WTC11 (cell line): ENCODE measurements around the gene PLIN1. TPM values are rescaled to one million over a fixed set of nuclear protein-coding genes. Genes with fewer than 3 reads are reported as not detected.

ENCODE experiments used
- ATAC-seq: fragments of 200-7000 bp; cut with Tn5 transposase; 2 replicates; pipeline ENCODE4 v1.10.0; 2021; ENCODE audit warnings: mild to moderate bottlenecking, moderate library complexity
- CTCF ChIA-PET: fragments of 300-600 bp; sonication (Branson Sonifier 250); formaldehyde crosslinking; loops from one replicate; lab custom pipeline; 2021; ENCODE audit warnings: antibody characterized with exemption; lab: Charles Lee
- POLR2A ChIA-PET: fragments of 350-600 bp; sonication (Branson Sonifier 250); formaldehyde crosslinking; loops from one replicate; lab custom pipeline; 2021; ENCODE audit warnings: antibody characterized with exemption; lab: Charles Lee
- DNase-seq: peaks from one replicate; pipeline ENCODE4 v3.0.0; 2021; ENCODE audit warnings: low spot score
- H3K27ac Mint-ChIP-seq: 2 replicates; pipeline ENCODE4 v1.8.0; 2021; ENCODE audit warnings: mixed read lengths
- H3K27me3 Mint-ChIP-seq: 2 replicates; pipeline ENCODE4 v1.8.0; 2021; ENCODE audit warnings: low read depth, mild to moderate bottlenecking, moderate library complexity, mixed read lengths
- H3K36me3 Mint-ChIP-seq: 2 replicates; pipeline ENCODE4 v1.8.0; 2021; ENCODE audit warnings: mixed read lengths
- H3K4me1 Mint-ChIP-seq: 2 replicates; pipeline ENCODE4 v1.8.0; 2022; ENCODE audit warnings: mixed read lengths
- H3K4me3 Mint-ChIP-seq: 2 replicates; pipeline ENCODE4 v1.8.0; 2021; ENCODE audit warnings: mild to moderate bottlenecking, moderate library complexity, mixed read lengths
- H3K9me3 Mint-ChIP-seq: 2 replicates; pipeline ENCODE4 v1.8.0; 2021; ENCODE audit warnings: mixed read lengths
- FOXK1 ChIP-seq: sonication (generic); formaldehyde crosslinking; IDR thresholded peaks from 2 replicates; pipeline ENCODE4 v1.8.0; 2022; ENCODE audit warnings: mild to moderate bottlenecking, moderate library complexity, missing genetic modification reagents
- IRF2 ChIP-seq: sonication (generic); formaldehyde crosslinking; IDR thresholded peaks from 2 replicates; pipeline ENCODE4 v1.8.0; 2022; ENCODE audit warnings: low read depth, missing genetic modification reagents, borderline replicate concordance
- MYBL2 ChIP-seq: sonication (generic); formaldehyde crosslinking; IDR thresholded peaks from 2 replicates; pipeline ENCODE4 v1.8.1; 2023; ENCODE audit warnings: mild to moderate bottlenecking, moderate library complexity, missing genetic modification reagents
- NFATC4 ChIP-seq: fragments of 250-450 bp; sonication (Bioruptor Pico); IDR thresholded peaks from 2 replicates; pipeline ENCODE4 v1.9.0; 2021; ENCODE audit warnings: mild to moderate bottlenecking
- NFYB ChIP-seq: sonication (generic); formaldehyde crosslinking; conservative IDR thresholded peaks from 2 replicates; pipeline ENCODE4 v1.8.0; 2022; ENCODE audit warnings: low read depth, missing genetic modification reagents
- NR2C2 ChIP-seq: sonication (generic); formaldehyde crosslinking; IDR thresholded peaks from 2 replicates; pipeline ENCODE4 v1.8.0; 2022; ENCODE audit warnings: mild to moderate bottlenecking, missing genetic modification reagents
- PRRX2 ChIP-seq: fragments of 250-450 bp; sonication (Bioruptor Pico); IDR thresholded peaks from 2 replicates; pipeline ENCODE4 v1.8.0; 2021; ENCODE audit warnings: mild to moderate bottlenecking
- TCF7 ChIP-seq: sonication (generic); formaldehyde crosslinking; IDR thresholded peaks from 2 replicates; pipeline ENCODE4 v1.8.0; 2022; ENCODE audit warnings: mild to moderate bottlenecking, low read depth, missing genetic modification reagents, moderate library complexity
- TP53 ChIP-seq: sonication (generic); formaldehyde crosslinking; IDR thresholded peaks from 2 replicates; pipeline ENCODE4 v1.8.1; 2023; ENCODE audit warnings: mild to moderate bottlenecking, missing genetic modification reagents
- ZNF121 ChIP-seq: sonication (generic); formaldehyde crosslinking; IDR thresholded peaks from 2 replicates; pipeline ENCODE4 v1.8.0; 2023; ENCODE audit warnings: missing genetic modification reagents
- ZNF219 ChIP-seq: sonication (generic); formaldehyde crosslinking; IDR thresholded peaks from 2 replicates; pipeline ENCODE4 v1.8.0; 2023; ENCODE audit warnings: missing genetic modification reagents, mild to moderate bottlenecking, borderline replicate concordance
- ZNF416 ChIP-seq: fragments of 250-450 bp; sonication (Bioruptor Pico); IDR thresholded peaks from 2 replicates; pipeline ENCODE4 v1.9.0; 2021; ENCODE audit warnings: mild to moderate bottlenecking, inconsistent platforms
- total RNA-seq: library from RNA; stranded (reverse); gene quantifications from 3 replicates; pipeline ENCODE4 v1.2.3, GENCODE V29; 2021
- TF ChIP-seq, protein P1 (sequence below): fragments of 250-450 bp; sonication (Bioruptor Pico); IDR thresholded peaks from 2 replicates; pipeline ENCODE4 v1.9.0; 2021; ENCODE audit warnings: mild to moderate bottlenecking, borderline replicate concordance
- TF ChIP-seq, protein P2 (sequence below): fragments of 250-450 bp; sonication (Bioruptor Pico); IDR thresholded peaks from 2 replicates; pipeline ENCODE4 v2.1.2; 2022; ENCODE audit warnings: mild to moderate bottlenecking, moderate library complexity
- TF ChIP-seq, protein P3 (sequence below): sonication (generic); formaldehyde crosslinking; IDR thresholded peaks from 2 replicates; pipeline ENCODE4 v1.8.0; 2023; ENCODE audit warnings: missing genetic modification reagents, mild to moderate bottlenecking, borderline replicate concordance
- TF ChIP-seq, protein P4 (sequence below): sonication (generic); formaldehyde crosslinking; conservative IDR thresholded peaks from 2 replicates; pipeline ENCODE4 v1.8.1; 2023; ENCODE audit warnings: mild to moderate bottlenecking, low read depth, missing genetic modification reagents, moderate library complexity
- TF ChIP-seq, protein P5 (sequence below): sonication (generic); formaldehyde crosslinking; IDR thresholded peaks from 2 replicates; pipeline ENCODE4 v1.8.1; 2022; ENCODE audit warnings: low read depth, mild to moderate bottlenecking, moderate library complexity, missing genetic modification reagents, borderline replicate concordance
- TF ChIP-seq, protein P6 (sequence below): fragments of 250-450 bp; sonication (Bioruptor Pico); IDR thresholded peaks from 2 replicates; pipeline ENCODE4 v1.9.0; 2021; ENCODE audit warnings: moderate library complexity, mild to moderate bottlenecking, inconsistent platforms, borderline replicate concordance
- TF ChIP-seq, protein P7 (sequence below): fragments of 250-450 bp; sonication (Bioruptor Pico); IDR thresholded peaks from 2 replicates; pipeline ENCODE4 v1.9.0; 2021; ENCODE audit warnings: mild to moderate bottlenecking
- TF ChIP-seq, protein P8 (sequence below): sonication (generic); formaldehyde crosslinking; IDR thresholded peaks from 2 replicates; pipeline ENCODE4 v1.8.0; 2022; ENCODE audit warnings: mild to moderate bottlenecking, missing genetic modification reagents

The PLIN1 gene
- total RNA-seq, 1 experiment from 2014 or later = 0.70 TPM

DNA sequence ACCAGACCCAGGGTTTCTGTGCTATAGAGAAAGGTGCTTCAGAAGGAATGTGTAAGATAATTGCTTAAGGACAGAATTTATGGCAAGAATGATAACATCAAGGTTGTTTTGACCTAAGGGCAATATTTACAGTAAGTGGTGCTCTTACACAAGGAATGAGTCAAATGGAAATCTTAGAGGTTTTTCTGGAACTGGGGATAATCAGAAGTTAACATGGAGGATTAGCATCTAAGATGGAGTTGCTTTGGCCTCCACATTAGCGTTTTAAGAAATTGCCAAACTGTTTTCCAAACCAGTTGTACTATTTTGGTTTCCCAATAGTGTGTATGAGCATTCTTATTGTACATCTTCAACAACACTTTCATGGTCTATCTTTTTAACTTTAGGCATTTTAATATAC is 14.5 kb upstream of the PLIN1 start (continued):
- TF ChIP-seq, protein P1, sequence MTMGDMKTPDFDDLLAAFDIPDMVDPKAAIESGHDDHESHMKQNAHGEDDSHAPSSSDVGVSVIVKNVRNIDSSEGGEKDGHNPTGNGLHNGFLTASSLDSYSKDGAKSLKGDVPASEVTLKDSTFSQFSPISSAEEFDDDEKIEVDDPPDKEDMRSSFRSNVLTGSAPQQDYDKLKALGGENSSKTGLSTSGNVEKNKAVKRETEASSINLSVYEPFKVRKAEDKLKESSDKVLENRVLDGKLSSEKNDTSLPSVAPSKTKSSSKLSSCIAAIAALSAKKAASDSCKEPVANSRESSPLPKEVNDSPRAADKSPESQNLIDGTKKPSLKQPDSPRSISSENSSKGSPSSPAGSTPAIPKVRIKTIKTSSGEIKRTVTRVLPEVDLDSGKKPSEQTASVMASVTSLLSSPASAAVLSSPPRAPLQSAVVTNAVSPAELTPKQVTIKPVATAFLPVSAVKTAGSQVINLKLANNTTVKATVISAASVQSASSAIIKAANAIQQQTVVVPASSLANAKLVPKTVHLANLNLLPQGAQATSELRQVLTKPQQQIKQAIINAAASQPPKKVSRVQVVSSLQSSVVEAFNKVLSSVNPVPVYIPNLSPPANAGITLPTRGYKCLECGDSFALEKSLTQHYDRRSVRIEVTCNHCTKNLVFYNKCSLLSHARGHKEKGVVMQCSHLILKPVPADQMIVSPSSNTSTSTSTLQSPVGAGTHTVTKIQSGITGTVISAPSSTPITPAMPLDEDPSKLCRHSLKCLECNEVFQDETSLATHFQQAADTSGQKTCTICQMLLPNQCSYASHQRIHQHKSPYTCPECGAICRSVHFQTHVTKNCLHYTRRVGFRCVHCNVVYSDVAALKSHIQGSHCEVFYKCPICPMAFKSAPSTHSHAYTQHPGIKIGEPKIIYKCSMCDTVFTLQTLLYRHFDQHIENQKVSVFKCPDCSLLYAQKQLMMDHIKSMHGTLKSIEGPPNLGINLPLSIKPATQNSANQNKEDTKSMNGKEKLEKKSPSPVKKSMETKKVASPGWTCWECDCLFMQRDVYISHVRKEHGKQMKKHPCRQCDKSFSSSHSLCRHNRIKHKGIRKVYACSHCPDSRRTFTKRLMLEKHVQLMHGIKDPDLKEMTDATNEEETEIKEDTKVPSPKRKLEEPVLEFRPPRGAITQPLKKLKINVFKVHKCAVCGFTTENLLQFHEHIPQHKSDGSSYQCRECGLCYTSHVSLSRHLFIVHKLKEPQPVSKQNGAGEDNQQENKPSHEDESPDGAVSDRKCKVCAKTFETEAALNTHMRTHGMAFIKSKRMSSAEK = no peak
- no peak for TF ChIP-seq TCF7
- TF ChIP-seq, protein P2, sequence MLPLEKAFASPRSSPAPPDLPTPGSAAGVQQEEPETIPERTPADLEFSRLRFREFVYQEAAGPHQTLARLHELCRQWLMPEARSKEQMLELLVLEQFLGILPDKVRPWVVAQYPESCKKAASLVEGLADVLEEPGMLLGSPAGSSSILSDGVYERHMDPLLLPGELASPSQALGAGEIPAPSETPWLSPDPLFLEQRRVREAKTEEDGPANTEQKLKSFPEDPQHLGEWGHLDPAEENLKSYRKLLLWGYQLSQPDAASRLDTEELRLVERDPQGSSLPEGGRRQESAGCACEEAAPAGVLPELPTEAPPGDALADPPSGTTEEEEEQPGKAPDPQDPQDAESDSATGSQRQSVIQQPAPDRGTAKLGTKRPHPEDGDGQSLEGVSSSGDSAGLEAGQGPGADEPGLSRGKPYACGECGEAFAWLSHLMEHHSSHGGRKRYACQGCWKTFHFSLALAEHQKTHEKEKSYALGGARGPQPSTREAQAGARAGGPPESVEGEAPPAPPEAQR = no peak
- TF ChIP-seq, protein P3, sequence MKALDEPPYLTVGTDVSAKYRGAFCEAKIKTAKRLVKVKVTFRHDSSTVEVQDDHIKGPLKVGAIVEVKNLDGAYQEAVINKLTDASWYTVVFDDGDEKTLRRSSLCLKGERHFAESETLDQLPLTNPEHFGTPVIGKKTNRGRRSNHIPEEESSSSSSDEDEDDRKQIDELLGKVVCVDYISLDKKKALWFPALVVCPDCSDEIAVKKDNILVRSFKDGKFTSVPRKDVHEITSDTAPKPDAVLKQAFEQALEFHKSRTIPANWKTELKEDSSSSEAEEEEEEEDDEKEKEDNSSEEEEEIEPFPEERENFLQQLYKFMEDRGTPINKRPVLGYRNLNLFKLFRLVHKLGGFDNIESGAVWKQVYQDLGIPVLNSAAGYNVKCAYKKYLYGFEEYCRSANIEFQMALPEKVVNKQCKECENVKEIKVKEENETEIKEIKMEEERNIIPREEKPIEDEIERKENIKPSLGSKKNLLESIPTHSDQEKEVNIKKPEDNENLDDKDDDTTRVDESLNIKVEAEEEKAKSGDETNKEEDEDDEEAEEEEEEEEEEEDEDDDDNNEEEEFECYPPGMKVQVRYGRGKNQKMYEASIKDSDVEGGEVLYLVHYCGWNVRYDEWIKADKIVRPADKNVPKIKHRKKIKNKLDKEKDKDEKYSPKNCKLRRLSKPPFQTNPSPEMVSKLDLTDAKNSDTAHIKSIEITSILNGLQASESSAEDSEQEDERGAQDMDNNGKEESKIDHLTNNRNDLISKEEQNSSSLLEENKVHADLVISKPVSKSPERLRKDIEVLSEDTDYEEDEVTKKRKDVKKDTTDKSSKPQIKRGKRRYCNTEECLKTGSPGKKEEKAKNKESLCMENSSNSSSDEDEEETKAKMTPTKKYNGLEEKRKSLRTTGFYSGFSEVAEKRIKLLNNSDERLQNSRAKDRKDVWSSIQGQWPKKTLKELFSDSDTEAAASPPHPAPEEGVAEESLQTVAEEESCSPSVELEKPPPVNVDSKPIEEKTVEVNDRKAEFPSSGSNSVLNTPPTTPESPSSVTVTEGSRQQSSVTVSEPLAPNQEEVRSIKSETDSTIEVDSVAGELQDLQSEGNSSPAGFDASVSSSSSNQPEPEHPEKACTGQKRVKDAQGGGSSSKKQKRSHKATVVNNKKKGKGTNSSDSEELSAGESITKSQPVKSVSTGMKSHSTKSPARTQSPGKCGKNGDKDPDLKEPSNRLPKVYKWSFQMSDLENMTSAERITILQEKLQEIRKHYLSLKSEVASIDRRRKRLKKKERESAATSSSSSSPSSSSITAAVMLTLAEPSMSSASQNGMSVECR = no peak
- TF ChIP-seq MYBL2 (CRISPR knock-in tag) = no peak
- no peak for TF ChIP-seq PRRX2 (CRISPR knock-in tag)
- TF ChIP-seq, protein P4, sequence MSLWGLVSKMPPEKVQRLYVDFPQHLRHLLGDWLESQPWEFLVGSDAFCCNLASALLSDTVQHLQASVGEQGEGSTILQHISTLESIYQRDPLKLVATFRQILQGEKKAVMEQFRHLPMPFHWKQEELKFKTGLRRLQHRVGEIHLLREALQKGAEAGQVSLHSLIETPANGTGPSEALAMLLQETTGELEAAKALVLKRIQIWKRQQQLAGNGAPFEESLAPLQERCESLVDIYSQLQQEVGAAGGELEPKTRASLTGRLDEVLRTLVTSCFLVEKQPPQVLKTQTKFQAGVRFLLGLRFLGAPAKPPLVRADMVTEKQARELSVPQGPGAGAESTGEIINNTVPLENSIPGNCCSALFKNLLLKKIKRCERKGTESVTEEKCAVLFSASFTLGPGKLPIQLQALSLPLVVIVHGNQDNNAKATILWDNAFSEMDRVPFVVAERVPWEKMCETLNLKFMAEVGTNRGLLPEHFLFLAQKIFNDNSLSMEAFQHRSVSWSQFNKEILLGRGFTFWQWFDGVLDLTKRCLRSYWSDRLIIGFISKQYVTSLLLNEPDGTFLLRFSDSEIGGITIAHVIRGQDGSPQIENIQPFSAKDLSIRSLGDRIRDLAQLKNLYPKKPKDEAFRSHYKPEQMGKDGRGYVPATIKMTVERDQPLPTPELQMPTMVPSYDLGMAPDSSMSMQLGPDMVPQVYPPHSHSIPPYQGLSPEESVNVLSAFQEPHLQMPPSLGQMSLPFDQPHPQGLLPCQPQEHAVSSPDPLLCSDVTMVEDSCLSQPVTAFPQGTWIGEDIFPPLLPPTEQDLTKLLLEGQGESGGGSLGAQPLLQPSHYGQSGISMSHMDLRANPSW (CRISPR knock-in tag) = no peak

DNA sequence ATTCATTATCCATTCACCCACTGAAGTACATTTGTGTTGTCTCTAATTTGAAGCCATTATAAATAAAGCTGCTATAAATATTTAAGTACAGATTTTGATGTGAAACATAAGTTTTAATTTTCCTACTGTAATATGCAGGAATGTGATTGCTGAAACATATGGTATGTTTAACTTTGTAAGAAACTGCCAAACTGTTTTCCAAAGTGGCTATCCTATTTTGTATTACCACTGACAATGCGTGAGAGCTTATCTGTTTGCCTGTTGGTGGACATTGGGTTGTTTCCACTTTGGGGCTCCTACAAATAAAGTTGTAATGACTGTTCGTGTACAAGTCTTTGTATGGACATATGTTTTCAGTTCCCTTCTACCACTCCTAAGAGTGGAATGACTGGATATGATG is 13.9 kb upstream of the PLIN1 start:
- H3K27ac Mint-ChIP-seq = no peak overlapping the region
- TF ChIP-seq IRF2 (CRISPR knock-in tag) (no peak), NFATC4 (CRISPR knock-in tag) (no peak), ZNF416 (no peak), ZNF219 (CRISPR knock-in tag) (no peak), TP53 (CRISPR knock-in tag) (no peak), NFYB (no peak), FOXK1 (CRISPR knock-in tag) (no peak), ZNF121 (CRISPR knock-in tag) (no peak), NR2C2 (CRISPR knock-in tag) (no peak)
- TF ChIP-seq, protein P5, sequence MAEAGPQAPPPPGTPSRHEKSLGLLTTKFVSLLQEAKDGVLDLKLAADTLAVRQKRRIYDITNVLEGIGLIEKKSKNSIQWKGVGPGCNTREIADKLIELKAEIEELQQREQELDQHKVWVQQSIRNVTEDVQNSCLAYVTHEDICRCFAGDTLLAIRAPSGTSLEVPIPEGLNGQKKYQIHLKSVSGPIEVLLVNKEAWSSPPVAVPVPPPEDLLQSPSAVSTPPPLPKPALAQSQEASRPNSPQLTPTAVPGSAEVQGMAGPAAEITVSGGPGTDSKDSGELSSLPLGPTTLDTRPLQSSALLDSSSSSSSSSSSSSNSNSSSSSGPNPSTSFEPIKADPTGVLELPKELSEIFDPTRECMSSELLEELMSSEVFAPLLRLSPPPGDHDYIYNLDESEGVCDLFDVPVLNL (CRISPR knock-in tag) = no peak
- TF ChIP-seq, protein P6, sequence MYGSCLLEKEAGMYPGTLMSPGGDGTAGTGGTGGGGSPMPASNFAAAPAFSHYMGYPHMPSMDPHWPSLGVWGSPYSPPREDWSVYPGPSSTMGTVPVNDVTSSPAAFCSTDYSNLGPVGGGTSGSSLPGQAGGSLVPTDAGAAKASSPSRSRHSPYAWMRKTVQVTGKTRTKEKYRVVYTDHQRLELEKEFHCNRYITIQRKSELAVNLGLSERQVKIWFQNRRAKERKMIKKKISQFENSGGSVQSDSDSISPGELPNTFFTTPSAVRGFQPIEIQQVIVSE (CRISPR knock-in tag) = no peak
- TF ChIP-seq, protein P7, sequence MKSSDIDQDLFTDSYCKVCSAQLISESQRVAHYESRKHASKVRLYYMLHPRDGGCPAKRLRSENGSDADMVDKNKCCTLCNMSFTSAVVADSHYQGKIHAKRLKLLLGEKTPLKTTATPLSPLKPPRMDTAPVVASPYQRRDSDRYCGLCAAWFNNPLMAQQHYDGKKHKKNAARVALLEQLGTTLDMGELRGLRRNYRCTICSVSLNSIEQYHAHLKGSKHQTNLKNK (CRISPR knock-in tag) = no peak
- TF ChIP-seq, protein P8, sequence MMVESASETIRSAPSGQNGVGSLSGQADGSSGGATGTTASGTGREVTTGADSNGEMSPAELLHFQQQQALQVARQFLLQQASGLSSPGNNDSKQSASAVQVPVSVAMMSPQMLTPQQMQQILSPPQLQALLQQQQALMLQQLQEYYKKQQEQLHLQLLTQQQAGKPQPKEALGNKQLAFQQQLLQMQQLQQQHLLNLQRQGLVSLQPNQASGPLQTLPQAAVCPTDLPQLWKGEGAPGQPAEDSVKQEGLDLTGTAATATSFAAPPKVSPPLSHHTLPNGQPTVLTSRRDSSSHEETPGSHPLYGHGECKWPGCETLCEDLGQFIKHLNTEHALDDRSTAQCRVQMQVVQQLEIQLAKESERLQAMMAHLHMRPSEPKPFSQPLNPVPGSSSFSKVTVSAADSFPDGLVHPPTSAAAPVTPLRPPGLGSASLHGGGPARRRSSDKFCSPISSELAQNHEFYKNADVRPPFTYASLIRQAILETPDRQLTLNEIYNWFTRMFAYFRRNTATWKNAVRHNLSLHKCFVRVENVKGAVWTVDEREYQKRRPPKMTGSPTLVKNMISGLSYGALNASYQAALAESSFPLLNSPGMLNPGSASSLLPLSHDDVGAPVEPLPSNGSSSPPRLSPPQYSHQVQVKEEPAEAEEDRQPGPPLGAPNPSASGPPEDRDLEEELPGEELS (CRISPR knock-in tag) = no peak
- no peaks in the 10 kb centered on the region for H3K9me3 Mint-ChIP-seq
- H3K4me3 Mint-ChIP-seq = no peak overlapping the region
- H3K36me3 Mint-ChIP-seq = no peaks in the 10 kb centered on the region
- POLR2A ChIA-PET = no interaction called here
- peaks cover 43% of the 10 kb centered on the region for H3K27me3 Mint-ChIP-seq
- peaks cover 4% of the 10 kb centered on the region; the same call in 1 of the 2 replicates for H3K4me1 Mint-ChIP-seq
- DNase-seq (no peak), ATAC-seq (no peak)
- CTCF ChIA-PET = no interaction called here
